Heart right ventricle (tissue), 16 donors: ENCODE results near the gene GRB14. TPM values are rescaled to one million over a fixed set of nuclear protein-coding genes. Genes with fewer than 3 reads are reported as not detected.

ENCODE experiments used
- ATAC-seq, 8 donors: fragments of 200-7000 bp; cut with Tn5 transposase; one replicate each; pipeline ENCODE4 v1.9.1; 2020; ENCODE audit warnings: mild to moderate bottlenecking in 8 of 8, moderate library complexity in 8 of 8, moderate number of reproducible peaks in 1 of 8
- DNase-seq, 2 donors: peaks; one replicate each; pipeline ENCODE4 v3.0.0-alpha.2; 2020
- H3K27ac ChIP-seq, 10 donors: fragments of 200-600 bp; sonication (generic) in 2 of 10; one replicate each; pipeline versions ENCODE4 v1.5.0 to v1.8.0; 2020 to 2022; ENCODE audit warnings: mild to moderate bottlenecking in 3 of 10
- H3K27me3 ChIP-seq, 7 donors: fragments of 200-600 bp; one replicate each; pipeline ENCODE4 v1.8.0; 2021 to 2022; ENCODE audit warnings: mild to moderate bottlenecking in 2 of 7
- H3K36me3 ChIP-seq, 9 donors: fragments of 200-600 bp; sonication (generic) in 1 of 9; one replicate each; pipeline versions ENCODE4 v1.5.0 to v1.8.0; 2020 to 2022; ENCODE audit warnings: mild to moderate bottlenecking in 2 of 9
- H3K4me1 ChIP-seq, 9 donors: fragments of 200-600 bp; sonication (generic) in 1 of 9; one replicate each; pipeline versions ENCODE4 v1.5.0 to v1.8.0; 2020 to 2022; ENCODE audit warnings: mild to moderate bottlenecking in 4 of 9
- H3K4me3 ChIP-seq, 10 donors: fragments of 200-600 bp; sonication (generic) in 2 of 10; one replicate each; pipeline versions ENCODE4 v1.5.0 to v1.8.0; 2020 to 2022; ENCODE audit warnings: mild to moderate bottlenecking in 7 of 10, moderate library complexity in 2 of 10
- H3K9me3 ChIP-seq, 11 donors: fragments of 200-600 bp in 10 of 11; sonication (generic) in 2 of 11; one replicate each; pipeline versions ENCODE4 v1.5.0 to v1.8.0; 2013 to 2022; ENCODE audit warnings: mild to moderate bottlenecking in 2 of 11, control low read depth in 1 of 11, moderate library complexity in 1 of 11
- whole genome bisulfite sequencing, 2 donors: extraction: QIAGEN DNeasy Blood & Tissue Kit; methylation state at CpG; one replicate each; pipeline ENCODE4 v1.1.7; 2013; ENCODE audit warnings: inconsistent platforms in 1 of 2; 5-methylcytosine and 5-hydroxymethylcytosine counted together
- intact Hi-C, 10 donors: fragments of 100-400 bp; cut with DNase I; formaldehyde crosslinking; loops; one replicate each; pipeline versions ENCODE4 v1.11.1 to v1.14.2; 2022
- long read RNA-seq, 3 donors: library from polyadenylated mRNA; unstranded; transcript quantifications; one replicate each; pipeline ENCODE4 v2.0.0, GENCODE V29; 2020 to 2021
- polyA plus RNA-seq, 2 donors: library from polyadenylated mRNA; stranded (reverse); fragments of 200-250 nt; gene quantifications; one replicate each; pipeline ENCODE4 v1.2.3, GENCODE V29; 2013
- total RNA-seq, 10 donors: library from RNA; stranded (reverse); fragmentation: NEBNext Ultra II Directional in 3 of 10; extraction: Animal tissue kit (Norgen Biotek cat#: 25700) in 3 of 10; gene quantifications; one replicate each; pipeline versions ENCODE4 v1.2.1 to v1.2.4, GENCODE V29; 2021 to 2023
- TF ChIP-seq, protein P1 (sequence below), 9 donors: fragments of 200-600 bp; sonication (generic) in 2 of 9; IDR thresholded peaks; one replicate each; pipeline versions ENCODE4 v1.5.0 to v1.8.0; 2021 to 2022; ENCODE audit warnings: antibody characterized with exemption in 9 of 9, mild to moderate bottlenecking in 5 of 9, moderate library complexity in 1 of 9
- donor health status: Arrhythmogenic right ventricular cardiomyopathy.
- donor health status: ischemic (EF 13 %, LVEDD 7.1; RV severe dilation, severe dysfunction).
- donor health status: healthy with polysubstance abuse.
- donor health status: DM: no; HTN: yes; CAD: no.
- donor health status: DM: no; HTN: no; CAD: no.
- donor health status: ischemic (EF 25% LVEDD 6.9; RV normal size, moderate dysfunction).
- donor health status: ischemic (EF 25% LVEDD 5.7; RV mildly dilated, moderate dysfunction).
- donor health status: healthy.
- donor health status: DM: yes; HTN: yes; CAD: no.
- donor health status: Ischemic cardiomyopathy.
- donor health status: ischemic (EF 35%, LVEDD 5.7; RV mildly dilated, moderate dysfunction).
- donor health status: nonischemic (EF 11% LVEDD 7.7; RV severe dilation, severe dysfunction).
- donor health status: DM: yes; HTN: yes; CAD: no.
- donor health status: PGD.
- donor health status: ischemic (EF 29% LVEDD 5.4; RV normal size, mild dysfunction).
- donor health status: nonischemic (EF 23%, LVEDD 6.1; RV moderate dilation, normal function).

GRB14 gene
- 10 to 100 TPM in 5 of 10 donors, 1 to 10 TPM in 5; 3.8 to 25.8 (median 9.2) TPM for total RNA-seq
- polyA plus RNA-seq, result 100 to 1,000 TPM in 1 of 2 donors, 1 to 10 TPM in 1; 4.5 to 112 TPM
- long read RNA-seq, donor 1, transcript GRB14-201 (14 exons, 2,382 nt), result major isoform, 45 of 62 reads
- long read RNA-seq, donor 1, partial matches to known transcripts, result 9 of 62 reads
- long read RNA-seq, donor 1, other reads (novel, unspliced or antisense), result 6 of 62 reads
- long read RNA-seq, donor 2, transcript GRB14-201 (14 exons, 2,382 nt), result major isoform, 43 of 65 reads
- long read RNA-seq, donor 2, partial matches to known transcripts, result 9 of 65 reads
- long read RNA-seq, donor 2, other reads (novel, unspliced or antisense), result 12 of 65 reads
- long read RNA-seq, donor 3, transcript GRB14-201 (14 exons, 2,382 nt), result major isoform, 124 of 164 reads
- long read RNA-seq, donor 3, partial matches to known transcripts, result 19 of 164 reads
- long read RNA-seq, donor 3, other reads (novel, unspliced or antisense), result 21 of 164 reads

DNA sequence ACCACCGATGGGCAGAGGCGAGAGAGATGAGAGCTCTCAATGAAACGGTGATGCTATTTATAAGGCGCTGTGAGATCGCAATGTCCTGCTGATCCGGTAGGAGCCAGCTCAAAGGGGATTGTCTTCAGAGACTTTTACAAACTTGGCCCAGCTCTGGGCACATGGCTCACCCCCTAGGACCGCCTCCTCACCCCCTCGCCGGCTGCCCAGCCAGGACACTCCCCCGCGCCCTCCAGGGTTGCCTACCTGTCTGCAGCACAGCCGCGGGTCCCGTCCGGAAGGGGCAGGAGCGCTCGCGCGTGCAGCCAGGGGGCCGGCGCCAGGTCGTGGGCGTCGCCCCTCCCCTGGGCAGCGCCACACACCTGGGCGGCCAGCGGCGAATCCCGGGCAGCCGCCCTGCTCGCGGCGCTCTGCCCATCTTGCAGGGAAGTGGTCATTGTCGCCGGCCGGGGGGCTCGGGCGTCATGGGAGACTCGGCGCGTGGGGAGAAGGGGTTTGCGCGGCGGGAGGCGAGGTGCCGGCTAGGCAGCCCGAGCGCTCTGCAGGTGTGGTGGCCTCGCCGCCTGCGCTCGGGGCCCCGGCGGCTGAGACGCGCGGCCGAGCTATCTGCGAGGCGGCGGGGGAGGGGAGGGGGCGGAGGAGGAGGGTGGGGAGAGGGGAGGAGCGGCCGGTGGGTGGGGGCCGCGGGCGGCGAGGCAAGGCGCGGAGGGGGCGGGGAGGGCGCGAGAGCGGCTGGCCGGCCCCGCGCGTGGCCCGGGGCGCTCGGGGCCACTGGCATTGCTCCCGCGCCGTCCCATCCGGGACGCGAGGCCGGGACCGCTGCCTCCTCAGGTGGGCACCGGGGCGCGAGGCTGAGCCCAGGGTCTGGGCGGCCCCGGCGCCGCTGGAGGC is at the start of gene GRB14:
TSS of gene GRB14 (minus strand) at position 610 of the 891 bp plus-strand sequence. CDS start at position 437, 173 bp downstream.
- DNase-seq, result peak; percentile 23 to 51
- peaks cover 0 to 16% (median 0%) of the 10 kb centered on the region in 9 donors for H3K4me1 ChIP-seq
- peak within 1 kb of the TSS in 3 of 10 donors; percentile 25 to 78 (median 67) for H3K27ac ChIP-seq
- peak; percentile 70 to 94 (median 82) for ATAC-seq
- TF ChIP-seq, protein P1, sequence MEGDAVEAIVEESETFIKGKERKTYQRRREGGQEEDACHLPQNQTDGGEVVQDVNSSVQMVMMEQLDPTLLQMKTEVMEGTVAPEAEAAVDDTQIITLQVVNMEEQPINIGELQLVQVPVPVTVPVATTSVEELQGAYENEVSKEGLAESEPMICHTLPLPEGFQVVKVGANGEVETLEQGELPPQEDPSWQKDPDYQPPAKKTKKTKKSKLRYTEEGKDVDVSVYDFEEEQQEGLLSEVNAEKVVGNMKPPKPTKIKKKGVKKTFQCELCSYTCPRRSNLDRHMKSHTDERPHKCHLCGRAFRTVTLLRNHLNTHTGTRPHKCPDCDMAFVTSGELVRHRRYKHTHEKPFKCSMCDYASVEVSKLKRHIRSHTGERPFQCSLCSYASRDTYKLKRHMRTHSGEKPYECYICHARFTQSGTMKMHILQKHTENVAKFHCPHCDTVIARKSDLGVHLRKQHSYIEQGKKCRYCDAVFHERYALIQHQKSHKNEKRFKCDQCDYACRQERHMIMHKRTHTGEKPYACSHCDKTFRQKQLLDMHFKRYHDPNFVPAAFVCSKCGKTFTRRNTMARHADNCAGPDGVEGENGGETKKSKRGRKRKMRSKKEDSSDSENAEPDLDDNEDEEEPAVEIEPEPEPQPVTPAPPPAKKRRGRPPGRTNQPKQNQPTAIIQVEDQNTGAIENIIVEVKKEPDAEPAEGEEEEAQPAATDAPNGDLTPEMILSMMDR (IDR thresholded peaks at IDR 0.05), result no peak
- peak within 1 kb of the TSS; percentile 38 to 77 (median 69) for H3K4me3 ChIP-seq
- H3K36me3 ChIP-seq, result no peaks in the 10 kb centered on the region
- intact Hi-C loops, result no loop called here
- H3K27me3 ChIP-seq, result peaks cover 0 to 37% (median 0%) of the 10 kb centered on the region in 7 donors
- WGBS, 2 donors, result 1% methylated on average over 69 to 95 of the region's 96 CpGs
- no peaks in the 10 kb centered on the region for H3K9me3 ChIP-seq

DNA sequence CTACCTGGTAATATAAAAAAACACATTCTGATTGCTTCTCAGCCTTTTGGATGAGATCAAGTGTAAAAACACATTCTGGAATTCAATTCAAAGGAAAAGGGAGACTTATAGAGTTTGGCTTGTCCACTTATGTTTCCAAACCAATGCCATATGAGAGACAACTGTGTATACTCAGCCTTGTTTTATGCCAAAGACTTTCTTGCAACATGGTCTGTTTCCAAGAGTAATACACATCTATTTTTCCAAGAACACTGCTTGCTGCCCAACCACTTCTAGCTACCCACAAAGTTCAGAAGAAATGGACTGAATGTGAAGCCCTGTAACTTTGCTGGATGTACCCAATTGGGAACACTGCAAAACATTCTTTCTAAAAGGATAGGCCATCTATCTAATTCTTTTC is 48.0 kb upstream of the GRB14 start:
- DNase-seq (no peak), ATAC-seq (no peak)
- peaks cover 0 to 9% (median 0%) of the 10 kb centered on the region in 9 donors for H3K4me1 ChIP-seq
- intact Hi-C loops, result no loop called here
- no peak overlapping the region for H3K27ac ChIP-seq
- TF ChIP-seq, protein P1 (IDR thresholded peaks at IDR 0.05), result no peak
- no peaks in the 10 kb centered on the region for H3K27me3 ChIP-seq
- no peak overlapping the region for H3K4me3 ChIP-seq
- peaks cover 0 to 1% (median 0%) of the 10 kb centered on the region in 9 donors for H3K36me3 ChIP-seq
- no peaks in the 10 kb centered on the region for H3K9me3 ChIP-seq

DNA sequence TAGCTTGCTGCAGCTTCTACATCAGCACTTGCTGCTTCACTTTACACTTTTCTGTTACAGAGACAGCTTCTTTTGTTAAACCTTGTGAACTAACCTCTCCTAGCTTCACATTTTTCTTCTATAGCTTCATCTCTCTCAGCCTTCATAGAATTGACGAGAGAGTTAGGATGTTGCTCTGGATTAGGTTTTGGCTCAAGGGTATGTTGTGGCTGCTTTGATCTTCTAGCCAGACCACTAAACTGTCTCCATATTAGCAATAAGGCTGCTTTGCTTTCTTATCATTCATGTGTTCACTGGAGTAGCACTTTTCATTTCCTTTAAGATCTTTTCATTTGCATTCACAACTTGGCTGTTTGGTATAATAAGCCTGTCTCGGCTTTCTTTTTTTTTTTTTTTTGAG is 46.3 kb upstream of the GRB14 start:
- Histone ChIP-seq H3K27ac (no peak overlapping the region), H3K4me1 (peaks cover 0 to 9% (median 0%) of the 10 kb centered on the region in 9 donors), H3K27me3 (no peaks in the 10 kb centered on the region), H3K36me3 (no peaks in the 10 kb centered on the region), H3K4me3 (no peak overlapping the region), H3K9me3 (no peaks in the 10 kb centered on the region)
- intact Hi-C loops, result no loop called here
- TF ChIP-seq, protein P1 (IDR thresholded peaks at IDR 0.05), result no peak
- WGBS, 2 donors, result 85 to 91% methylated on average over 2 of the region's 2 CpGs
- ATAC-seq (no peak), DNase-seq (no peak)

- DNase-seq, result no peak
- TF ChIP-seq, protein P1 (IDR thresholded peaks at IDR 0.05), result no peak
- Histone ChIP-seq H3K9me3 (no peaks in the 10 kb centered on the region), H3K27ac (no peak overlapping the region), H3K27me3 (no peaks in the 10 kb centered on the region), H3K4me1 (peaks cover 0 to 10% (median 7%) of the 10 kb centered on the region in 9 donors), H3K36me3 (no peaks in the 10 kb centered on the region), H3K4me3 (no peak overlapping the region)
- intact Hi-C loops, result no loop called here
- no peak for ATAC-seq
Observed at GRCh38 chr2:164664070-164664469, 42.8 kb upstream of the GRB14 start.
